Keratinocyte (primary cell): Measurements from ENCODE around the gene ZCCHC24. TPM values are rescaled to one million over a fixed set of nuclear protein-coding genes. Genes with fewer than 3 reads are reported as not detected.

Experiments used
- DNase-seq: peaks from one replicate; pipeline ENCODE4 v3.0.0-alpha.2; 2011; ENCODE audit warnings: low read depth, missing footprints, low spot score
- FAIRE-seq: peaks from 2 replicates; lab custom pipeline; 2011; peaks lifted over from hg19 to GRCh38; lab: Jason Lieb, UNC
- H2AFZ ChIP-seq: 2 replicates; pipeline ENCODE4 v1.6.0; 2012; ENCODE audit warnings: low read length, control low read depth, inconsistent platforms; ENCODE audit not compliant: control insufficient read depth
- H3K27ac ChIP-seq: 2 replicates; pipeline ENCODE4 v1.5.1; 2011; ENCODE audit warnings: low read length; ENCODE audit not compliant: control insufficient read depth, insufficient read depth
- H3K27me3 ChIP-seq: 3 replicates; pipeline ENCODE4 v1.6.0; 2011; ENCODE audit warnings: low read length; ENCODE audit not compliant: control insufficient read depth, insufficient read depth; ENCODE audit errors: extremely low read depth
- H3K36me3 ChIP-seq, 2 experiments: 2 replicates in 1 of 2; 3 replicates in 1 of 2; pipeline ENCODE4 v1.5.1; 2011; ENCODE audit warnings: low read length in 2 of 2, mild to moderate bottlenecking in 1 of 2; ENCODE audit not compliant: control insufficient read depth in 2 of 2, insufficient read depth in 2 of 2; ENCODE audit errors: extremely low read depth in 1 of 2
- H3K4me1 ChIP-seq: 3 replicates; pipeline ENCODE4 v1.5.1; 2011; ENCODE audit warnings: low read length; ENCODE audit not compliant: control insufficient read depth, insufficient read depth; ENCODE audit errors: extremely low read depth
- H3K4me2 ChIP-seq: 3 replicates; pipeline ENCODE4 v1.6.0; 2011; ENCODE audit warnings: low read depth, low read length; ENCODE audit not compliant: control insufficient read depth, insufficient read depth; ENCODE audit errors: extremely low read depth
- H3K4me3 ChIP-seq, 3 experiments: fragments of 200-600 bp in 1 of 3; sonication (generic) in 1 of 3; 2 replicates in 2 of 3; 3 replicates in 1 of 3; pipeline ENCODE4 v1.5.1; 2011 to 2016; ENCODE audit warnings: low read length in 3 of 3, mild to moderate bottlenecking in 3 of 3, control low read depth in 2 of 3, inconsistent platforms in 1 of 3, low read depth in 1 of 3, mixed read lengths in 1 of 3, mixed run types in 1 of 3, moderate library complexity in 1 of 3; ENCODE audit not compliant: control insufficient read depth in 2 of 3, insufficient read depth in 2 of 3; ENCODE audit errors: extremely low read depth in 1 of 3
- H3K79me2 ChIP-seq: 2 replicates; pipeline ENCODE4 v1.6.0; 2012; ENCODE audit warnings: low read length; ENCODE audit not compliant: control insufficient read depth, insufficient read depth
- H3K9ac ChIP-seq: 3 replicates; pipeline ENCODE4 v1.6.0; 2011; ENCODE audit warnings: low read length; ENCODE audit not compliant: control insufficient read depth, insufficient read depth; ENCODE audit errors: extremely low read depth
- H3K9me1 ChIP-seq: 3 replicates; pipeline ENCODE4 v1.6.0; 2011; ENCODE audit warnings: low read length; ENCODE audit not compliant: control insufficient read depth, insufficient read depth; ENCODE audit errors: extremely low read depth
- H3K9me3 ChIP-seq: 2 replicates; pipeline ENCODE4 v1.5.1; 2012; ENCODE audit warnings: low read depth, low read length; ENCODE audit not compliant: control insufficient read depth
- H4K20me1 ChIP-seq: 3 replicates; pipeline ENCODE4 v1.6.0; 2011; ENCODE audit warnings: low read length; ENCODE audit not compliant: control insufficient read depth, insufficient read depth; ENCODE audit errors: extremely low read depth
- CTCF ChIP-seq, 3 experiments: IDR thresholded peaks in 1 of 3; conservative IDR thresholded peaks in 1 of 3; optimal IDR thresholded peaks in 1 of 3; 2 replicates in 2 of 3; 3 replicates in 1 of 3; pipeline versions ENCODE3 to v1.5.1; 2011; ENCODE audit warnings: low read length in 3 of 3, mild to moderate bottlenecking in 3 of 3, moderate library complexity in 2 of 3, control low read depth in 1 of 3, inconsistent platforms in 1 of 3; ENCODE audit not compliant: insufficient read depth in 2 of 3; ENCODE audit errors: extremely low read depth in 1 of 3
- EZH2 ChIP-seq: IDR thresholded peaks from one replicate; pipeline ENCODE4 v1.6.1; 2012; ENCODE audit warnings: inconsistent platforms, mild to moderate bottlenecking, low read length, moderate library complexity
- dilution Hi-C: fragments of 300-500 bp; cut with MboI; formaldehyde crosslinking; loops from one replicate; pipeline ENCODE4 v1.7.0; 2020; ENCODE audit warnings: low sequenced_read_pairs; ENCODE audit not compliant: extremely low pct_ligation_motif_present
- polyA plus RNA-seq, 5 experiments: library from polyadenylated mRNA; depleted of rRNA in 3 of 5; stranded (reverse) in 3 of 5; stranded (forward) in 1 of 5; unstranded in 1 of 5; fragments of >200 nt; gene quantifications; 1 replicate in 1 of 5; 2 replicates in 3 of 5; 3 replicates in 1 of 5; pipeline versions ENCODE4 v1.2.1 to v1.2.3, GENCODE V29; 2011 to 2012; ENCODE audit warnings: missing spikeins in 2 of 5, low read depth in 1 of 5, low replicate concordance in 1 of 5

The ZCCHC24 gene
- polyA plus RNA-seq, 1 donor (not counting 4 experiments of a cell fraction or from before 2014, with no cell fraction given): 0.96 TPM

- H3K9me1 ChIP-seq: peaks cover 4% of the 10 kb centered on the region
- no peaks in the 10 kb centered on the region for H3K27me3 ChIP-seq
- DNase-seq (no peak), FAIRE-seq (no peak)
- H3K9ac ChIP-seq: no peak overlapping the region
- no peak overlapping the region for H3K4me2 ChIP-seq
- H3K36me3 ChIP-seq: peaks cover 35 to 45% of the 10 kb centered on the region in 2 experiments
- no peak overlapping the region for H3K27ac ChIP-seq
- H2AFZ ChIP-seq: no peak overlapping the region
- no peaks in the 10 kb centered on the region for H3K4me1 ChIP-seq
- dilution Hi-C loops: no loop called here
- no peak overlapping the region for H3K4me3 ChIP-seq
- H4K20me1 ChIP-seq: peaks cover 18% of the 10 kb centered on the region
- peaks cover 14% of the 10 kb centered on the region for H3K79me2 ChIP-seq
- TF ChIP-seq EZH2 (no peak), CTCF (optimal IDR thresholded peaks at IDR 0.05 in 1 of 3, IDR thresholded peaks at IDR 0.05 in 1 of 3, conservative IDR thresholded peaks at IDR 0.05 in 1 of 3; ENCODE audit: extremely low read depth in 1 of 3, insufficient read depth in 2 of 3, low read length in 3 of 3) (no peak)
- no peaks in the 10 kb centered on the region for H3K9me3 ChIP-seq
Measured at GRCh38 chr10:79355420-79356017, 89.9 kb downstream of the ZCCHC24 start.

GRCh38 chr10:79354615-79355014 lies 90.8 kb downstream of the ZCCHC24 start:
- Histone ChIP-seq H4K20me1 (peaks cover 18% of the 10 kb centered on the region), H3K9me3 (no peaks in the 10 kb centered on the region), H3K9ac (no peak overlapping the region), H3K4me2 (no peak overlapping the region), H3K36me3 (peaks cover 42 to 53% of the 10 kb centered on the region in 2 experiments), H3K4me3 (no peak overlapping the region), H2AFZ (no peak overlapping the region), H3K27ac (no peak overlapping the region), H3K27me3 (no peaks in the 10 kb centered on the region), H3K9me1 (peaks cover 7% of the 10 kb centered on the region), H3K4me1 (peaks cover 6% of the 10 kb centered on the region), H3K79me2 (peaks cover 23% of the 10 kb centered on the region)
- FAIRE-seq: no peak
- no peak for DNase-seq
- dilution Hi-C loops: no loop called here
- TF ChIP-seq EZH2: no peak
- no peak for TF ChIP-seq CTCF (optimal IDR thresholded peaks at IDR 0.05 in 1 of 3, IDR thresholded peaks at IDR 0.05 in 1 of 3, conservative IDR thresholded peaks at IDR 0.05 in 1 of 3; ENCODE audit: extremely low read depth in 1 of 3, insufficient read depth in 2 of 3, low read length in 3 of 3)
